HG02938 (cell line): Measurements from ENCODE around the gene SRRM4.

Experiments used
- ATAC-seq: cut with Tn5 transposase; IDR thresholded peaks from one replicate; pipeline ENCODE4 v1.9.1; 2021; ENCODE audit warnings: mild to moderate bottlenecking, moderate library complexity; ENCODE audit not compliant: unreplicated experiment

Gene SRRM4

GRCh38 chr12:119183942-119184695 is 202.8 kb downstream of the SRRM4 start:
- ATAC-seq = no peak

- no peak for ATAC-seq
These were observed 213.9 kb downstream of the SRRM4 start for GRCh38 chr12:119195256-119195655.

- no peak for ATAC-seq
These were observed 217.1 kb downstream of the SRRM4 start for GRCh38 chr12:119198440-119198839.

GRCh38 chr12:119200601-119201000 is 219.3 kb downstream of the SRRM4 start:
- no peak for ATAC-seq

- ATAC-seq = no peak
These were observed 220.6 kb downstream of the SRRM4 start for GRCh38 chr12:119201789-119202543.

GRCh38 chr12:119202544-119202943 is 221.2 kb downstream of the SRRM4 start:
- ATAC-seq = no peak

GRCh38 chr12:119204131-119204530 is 222.8 kb downstream of the SRRM4 start:
- ATAC-seq = no peak

GRCh38 chr12:119204671-119205285 is 223.4 kb downstream of the SRRM4 start:
- ATAC-seq = no peak

- ATAC-seq = no peak
These were observed 225.2 kb downstream of the SRRM4 start for GRCh38 chr12:119206348-119207062.

- ATAC-seq = no peak
These were observed 225.8 kb downstream of the SRRM4 start for GRCh38 chr12:119207063-119207560.

GRCh38 chr12:119208626-119209061 is 227.3 kb downstream of the SRRM4 start:
- no peak for ATAC-seq

GRCh38 chr12:119211884-119212283 is 230.5 kb downstream of the SRRM4 start:
- ATAC-seq = no peak
